Peyer's patch (tissue), 4 donors: Measurements from ENCODE around the gene CYP21A2.
"Not testable (repeated sequence)": the region's sequence is repeated elsewhere in the genome, so short reads cannot be mapped to it uniquely, and the experiment has no call there.

ENCODE experiments used
- CTCF ChIP-seq, 6 experiments: fragments of 450-650 bp in 4 of 6; fragments of 200-600 bp in 2 of 6; sonication (generic) in 1 of 6; IDR thresholded peaks; one replicate each; pipeline ENCODE4 v1.5.1; 2017 to 2019; ENCODE audit warnings: antibody characterized with exemption in 6 of 6, mild to moderate bottlenecking in 3 of 6, moderate library complexity in 1 of 6
- POLR2A ChIP-seq, 2 donors: fragments of 450-650 bp; IDR thresholded peaks; one replicate each; pipeline ENCODE4 v1.5.1; 2017; ENCODE audit warnings: antibody characterized with exemption in 2 of 2, mild to moderate bottlenecking in 2 of 2, moderate library complexity in 2 of 2

- not testable (repeated sequence) for TF ChIP-seq CTCF, POLR2A (IDR thresholded peaks at IDR 0.05)
Observed at GRCh38 chr6:32012941-32013617, 25.1 kb upstream of the CYP21A2 start.
